ENCODE measurements around the gene FTO.

DNA sequence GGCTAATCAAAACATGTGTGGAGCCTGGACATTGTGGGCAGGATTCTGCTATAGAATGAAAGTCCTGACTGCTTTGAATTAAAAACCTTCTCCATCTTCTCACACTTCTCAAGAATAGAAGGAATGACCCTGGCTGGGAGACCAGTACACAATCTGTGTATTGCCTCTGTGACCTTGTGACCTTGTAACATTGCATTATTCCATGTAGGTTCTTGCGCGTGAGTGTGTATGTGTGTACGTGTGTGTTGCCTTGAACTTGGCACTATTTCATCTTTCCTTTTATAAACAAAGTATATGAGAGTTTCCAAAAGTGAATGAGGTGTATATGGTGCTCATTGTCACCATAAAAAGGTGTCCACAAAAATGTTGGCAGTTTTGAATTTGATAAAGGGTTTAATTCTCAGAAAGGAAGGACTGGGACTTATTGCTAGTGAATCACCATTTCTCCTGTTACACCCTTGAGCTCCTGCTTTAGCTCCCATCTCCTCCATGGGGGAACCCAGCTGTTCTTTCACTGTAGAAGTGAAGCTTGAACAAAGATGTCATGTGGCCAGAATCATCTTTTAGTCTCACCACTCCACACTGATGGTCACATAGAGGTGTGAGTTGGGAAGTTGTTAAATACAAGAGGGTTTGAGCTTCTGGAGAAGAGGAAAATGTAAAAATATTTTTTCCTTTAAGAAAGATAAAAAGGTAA is 244.9 kb downstream of the FTO start:
- TF ChIP-seq, protein P1, sequence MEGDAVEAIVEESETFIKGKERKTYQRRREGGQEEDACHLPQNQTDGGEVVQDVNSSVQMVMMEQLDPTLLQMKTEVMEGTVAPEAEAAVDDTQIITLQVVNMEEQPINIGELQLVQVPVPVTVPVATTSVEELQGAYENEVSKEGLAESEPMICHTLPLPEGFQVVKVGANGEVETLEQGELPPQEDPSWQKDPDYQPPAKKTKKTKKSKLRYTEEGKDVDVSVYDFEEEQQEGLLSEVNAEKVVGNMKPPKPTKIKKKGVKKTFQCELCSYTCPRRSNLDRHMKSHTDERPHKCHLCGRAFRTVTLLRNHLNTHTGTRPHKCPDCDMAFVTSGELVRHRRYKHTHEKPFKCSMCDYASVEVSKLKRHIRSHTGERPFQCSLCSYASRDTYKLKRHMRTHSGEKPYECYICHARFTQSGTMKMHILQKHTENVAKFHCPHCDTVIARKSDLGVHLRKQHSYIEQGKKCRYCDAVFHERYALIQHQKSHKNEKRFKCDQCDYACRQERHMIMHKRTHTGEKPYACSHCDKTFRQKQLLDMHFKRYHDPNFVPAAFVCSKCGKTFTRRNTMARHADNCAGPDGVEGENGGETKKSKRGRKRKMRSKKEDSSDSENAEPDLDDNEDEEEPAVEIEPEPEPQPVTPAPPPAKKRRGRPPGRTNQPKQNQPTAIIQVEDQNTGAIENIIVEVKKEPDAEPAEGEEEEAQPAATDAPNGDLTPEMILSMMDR (CRISPR knock-in tag; IDR thresholded peaks at IDR 0.05): no peak
- no peak for TF ChIP-seq ZNF816 (CRISPR knock-in tag; IDR thresholded peaks at IDR 0.05; ENCODE audit: borderline replicate concordance)
- no peak for TF ChIP-seq EZH2 (conservative IDR thresholded peaks at IDR 0.05; ENCODE audit: low read depth, low read length)
- no peak for TF ChIP-seq GTF3A (CRISPR knock-in tag; conservative IDR thresholded peaks at IDR 0.05)
- TF ChIP-seq TCF12 (IDR thresholded peaks at IDR 0.05): no peak
- no peak for TF ChIP-seq TCF12 (CRISPR knock-in tag; IDR thresholded peaks at IDR 0.05)
- no peak for TF ChIP-seq ZNF724P (CRISPR knock-in tag; IDR thresholded peaks at IDR 0.05; ENCODE audit: borderline replicate concordance)
- no peak for TF ChIP-seq REPIN1 (CRISPR knock-in tag; IDR thresholded peaks at IDR 0.05; ENCODE audit: borderline replicate concordance, low read depth)
- TF ChIP-seq NFRKB (IDR thresholded peaks at IDR 0.05): no peak
- no peak for TF ChIP-seq SIX1 (CRISPR knock-in tag; IDR thresholded peaks at IDR 0.05; ENCODE audit: borderline replicate concordance)
- TF ChIP-seq RBM22 (optimal IDR thresholded peaks at IDR 0.05; ENCODE audit: low read length): no peak
- TF ChIP-seq, protein P2, sequence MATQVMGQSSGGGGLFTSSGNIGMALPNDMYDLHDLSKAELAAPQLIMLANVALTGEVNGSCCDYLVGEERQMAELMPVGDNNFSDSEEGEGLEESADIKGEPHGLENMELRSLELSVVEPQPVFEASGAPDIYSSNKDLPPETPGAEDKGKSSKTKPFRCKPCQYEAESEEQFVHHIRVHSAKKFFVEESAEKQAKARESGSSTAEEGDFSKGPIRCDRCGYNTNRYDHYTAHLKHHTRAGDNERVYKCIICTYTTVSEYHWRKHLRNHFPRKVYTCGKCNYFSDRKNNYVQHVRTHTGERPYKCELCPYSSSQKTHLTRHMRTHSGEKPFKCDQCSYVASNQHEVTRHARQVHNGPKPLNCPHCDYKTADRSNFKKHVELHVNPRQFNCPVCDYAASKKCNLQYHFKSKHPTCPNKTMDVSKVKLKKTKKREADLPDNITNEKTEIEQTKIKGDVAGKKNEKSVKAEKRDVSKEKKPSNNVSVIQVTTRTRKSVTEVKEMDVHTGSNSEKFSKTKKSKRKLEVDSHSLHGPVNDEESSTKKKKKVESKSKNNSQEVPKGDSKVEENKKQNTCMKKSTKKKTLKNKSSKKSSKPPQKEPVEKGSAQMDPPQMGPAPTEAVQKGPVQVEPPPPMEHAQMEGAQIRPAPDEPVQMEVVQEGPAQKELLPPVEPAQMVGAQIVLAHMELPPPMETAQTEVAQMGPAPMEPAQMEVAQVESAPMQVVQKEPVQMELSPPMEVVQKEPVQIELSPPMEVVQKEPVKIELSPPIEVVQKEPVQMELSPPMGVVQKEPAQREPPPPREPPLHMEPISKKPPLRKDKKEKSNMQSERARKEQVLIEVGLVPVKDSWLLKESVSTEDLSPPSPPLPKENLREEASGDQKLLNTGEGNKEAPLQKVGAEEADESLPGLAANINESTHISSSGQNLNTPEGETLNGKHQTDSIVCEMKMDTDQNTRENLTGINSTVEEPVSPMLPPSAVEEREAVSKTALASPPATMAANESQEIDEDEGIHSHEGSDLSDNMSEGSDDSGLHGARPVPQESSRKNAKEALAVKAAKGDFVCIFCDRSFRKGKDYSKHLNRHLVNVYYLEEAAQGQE (IDR thresholded peaks at IDR 0.05; ENCODE audit: borderline replicate concordance in 1 of 2, low read depth in 1 of 2, low read length in 2 of 2): no peak
